K562 (cell line): ENCODE measurements around the gene ANKRD45. TPM values are rescaled to one million over a fixed set of nuclear protein-coding genes. Genes with fewer than 3 reads are reported as not detected.

Source experiments
- ATAC-seq: fragments of 200-7000 bp; cut with Tn5 transposase; 3 replicates; pipeline ENCODE4 v1.9.1; 2020; ENCODE audit warnings: moderate library complexity
- BruUV-seq: library from RNA; stranded (reverse); fragments of 400-500 nt; replicated peaks from 2 replicates; lab custom pipeline; 2021; lab: Mats Ljungman, UMichigan
- CTCF ChIA-PET: fragments of 300-600 bp; formaldehyde crosslinking; extraction: SDS; loops from one replicate; lab custom pipeline; 2021; ENCODE audit warnings: low intra/inter-chr PET ratio; lab: Yijun Ruan, JAX
- POLR2A ChIA-PET: fragments of 300-600, 350-650 bp; sonication (Branson Sonifier 250); formaldehyde crosslinking; extraction: SDS; loops from one replicate; lab custom pipeline; 2021; ENCODE audit warnings: antibody characterized with exemption, inconsistent platforms; lab: Yijun Ruan, JAX
- DNase-seq, 4 experiments: peaks; one replicate each; pipeline versions ENCODE4 v3.0.0 to v3.0.0-alpha.2; 2011 to 2018; ENCODE audit warnings: low spot score in 3 of 4, mixed read lengths in 3 of 4; ENCODE audit errors: extremely low read depth in 1 of 4
- FAIRE-seq: peaks from 2 replicates; lab custom pipeline; 2011; peaks lifted over from hg19 to GRCh38; lab: Jason Lieb, UNC
- H2AFZ ChIP-seq: 2 replicates; pipeline ENCODE4 v1.6.0; 2011; ENCODE audit warnings: low read depth, low read length, control low read depth, inconsistent platforms
- H3K27ac ChIP-seq: fragments of 200-600 bp; 3 replicates; pipeline ENCODE4 v1.8.0; 2011; ENCODE audit warnings: low read depth, mild to moderate bottlenecking, control low read depth, inconsistent platforms, low read length, moderate library complexity, mixed read lengths; ENCODE audit errors: extremely low read depth
- H3K27me3 ChIP-seq, 2 experiments: fragments of 300-600 bp in 1 of 2; 2 replicates in 1 of 2; 3 replicates in 1 of 2; pipeline versions ENCODE4 v1.6.0 to v1.8.0; 2011; ENCODE audit warnings: inconsistent platforms in 2 of 2, low read length in 2 of 2, mild to moderate bottlenecking in 1 of 2, mixed read lengths in 1 of 2, moderate library complexity in 1 of 2; ENCODE audit not compliant: control insufficient read depth in 2 of 2, insufficient read depth in 2 of 2
- H3K36me3 ChIP-seq: fragments of 300-600 bp; 3 replicates; pipeline ENCODE4 v1.8.0; 2011; ENCODE audit warnings: mild to moderate bottlenecking, low read length, inconsistent platforms; ENCODE audit not compliant: control insufficient read depth, insufficient read depth
- H3K4me1 ChIP-seq, 2 experiments: fragments of 200-600 bp in 1 of 2; replicated peaks in 1 of 2; 2 replicates in 1 of 2; 3 replicates in 1 of 2; pipeline versions ENCODE4 v1.5.1 to v1.8.0; 2011; ENCODE audit warnings: inconsistent platforms in 2 of 2, low read length in 2 of 2, mild to moderate bottlenecking in 1 of 2, mixed read lengths in 1 of 2, moderate library complexity in 1 of 2; ENCODE audit not compliant: control insufficient read depth in 2 of 2, insufficient read depth in 2 of 2
- H3K4me2 ChIP-seq: 2 replicates; pipeline ENCODE4 v1.6.1; 2011; ENCODE audit warnings: low read length, control low read depth, inconsistent platforms, mixed read lengths; ENCODE audit not compliant: insufficient read depth
- H3K4me3 ChIP-seq: fragments of 200-600 bp; sonication (generic), shearing (Covaris generic); 2 replicates; pipeline ENCODE4 v1.5.1; 2016; ENCODE audit warnings: control low read depth, inconsistent platforms
- H3K79me2 ChIP-seq: fragments of 200-600 bp; 3 replicates; pipeline ENCODE4 v1.8.0; 2011; ENCODE audit warnings: low read length, inconsistent platforms; ENCODE audit not compliant: control insufficient read depth, insufficient read depth
- H3K9ac ChIP-seq, 2 experiments: 2 replicates each; pipeline versions ENCODE4 v1.6.0 to v1.6.1; 2011; ENCODE audit warnings: low read depth in 2 of 2, low read length in 2 of 2, control low read depth in 1 of 2, inconsistent platforms in 1 of 2, mild to moderate bottlenecking in 1 of 2, mixed read lengths in 1 of 2; ENCODE audit not compliant: insufficient read depth in 1 of 2
- H3K9me1 ChIP-seq: one replicate; pipeline ENCODE4 v1.6.0; 2011; ENCODE audit warnings: inconsistent platforms, mild to moderate bottlenecking, low read length, moderate library complexity; ENCODE audit not compliant: control insufficient read depth, insufficient read depth
- H3K9me3 ChIP-seq: replicated peaks from 2 replicates; pipeline ENCODE4 v1.5.1; 2011; ENCODE audit warnings: low read depth, low read length, inconsistent platforms; ENCODE audit not compliant: control insufficient read depth, insufficient read depth
- H4K20me1 ChIP-seq: replicated peaks from 2 replicates; pipeline ENCODE4 v1.6.1; 2011; ENCODE audit warnings: low read length, inconsistent platforms, mixed read lengths; ENCODE audit not compliant: control insufficient read depth, insufficient read depth
- ATF3 ChIP-seq, 2 experiments: fragments of 450-650 bp in 1 of 2; sonication (generic) in 1 of 2; formaldehyde crosslinking in 1 of 2; IDR thresholded peaks in 1 of 2; conservative IDR thresholded peaks in 1 of 2; 2 replicates each; pipeline versions ENCODE4 v1.6.1 to v1.8.1; 2016 to 2023; ENCODE audit warnings: mild to moderate bottlenecking in 2 of 2, moderate library complexity in 2 of 2, inconsistent platforms in 1 of 2, missing genetic modification reagents in 1 of 2
- ATF4 ChIP-seq: fragments of 450-650 bp; formaldehyde crosslinking; IDR thresholded peaks from 2 replicates; pipeline ENCODE4 v1.4.0; 2022; ENCODE audit warnings: mild to moderate bottlenecking, moderate library complexity
- CBX3 ChIP-seq, 2 experiments: IDR thresholded peaks; 1 replicate in 1 of 2; 2 replicates in 1 of 2; pipeline ENCODE4 v1.6.1; 2012; ENCODE audit warnings: inconsistent platforms in 2 of 2, low read length in 2 of 2, borderline replicate concordance in 1 of 2, control low read depth in 1 of 2
- CEBPB ChIP-seq: fragments of 450-650 bp; IDR thresholded peaks from 2 replicates; pipeline ENCODE4 v1.6.1; 2016; ENCODE audit warnings: missing genetic modification characterization, missing compliant biosample characterization
- CEBPG ChIP-seq, 3 experiments: fragments of 200-800 bp in 1 of 3; sonication (Bioruptor generic) in 1 of 3; sonication (generic) in 1 of 3; formaldehyde crosslinking in 1 of 3; IDR thresholded peaks in 2 of 3; conservative IDR thresholded peaks in 1 of 3; 2 replicates each; pipeline versions ENCODE4 v1.6.1 to v1.8.0; 2016 to 2022; ENCODE audit warnings: missing compliant biosample characterization in 2 of 3, missing genetic modification characterization in 2 of 3, mild to moderate bottlenecking in 1 of 3, missing genetic modification reagents in 1 of 3
- EHMT2 ChIP-seq: fragments of 450-650 bp; IDR thresholded peaks from 2 replicates; pipeline ENCODE4 v1.6.1; 2018; ENCODE audit warnings: antibody characterized with exemption
- FOXA3 ChIP-seq, 2 experiments: fragments of 450-650 bp in 1 of 2; sonication (generic) in 1 of 2; formaldehyde crosslinking; IDR thresholded peaks in 1 of 2; conservative IDR thresholded peaks in 1 of 2; 2 replicates each; pipeline versions ENCODE4 v1.4.0 to v1.8.0; 2020 to 2022; ENCODE audit warnings: mild to moderate bottlenecking in 2 of 2, missing genetic modification reagents in 1 of 2
- NBN ChIP-seq: fragments of 450-650 bp; IDR thresholded peaks from 2 replicates; pipeline ENCODE4 v1.6.1; 2016; ENCODE audit warnings: low read depth, mild to moderate bottlenecking
- PTBP1 ChIP-seq: fragments of 200-400 bp; formaldehyde crosslinking; IDR thresholded peaks from 2 replicates; pipeline ENCODE4 v1.6.1; 2017; ENCODE audit warnings: low read depth, low read length
- RUNX1 ChIP-seq: sonication (generic); IDR thresholded peaks from 2 replicates; pipeline ENCODE4 v1.6.1; 2016; ENCODE audit warnings: antibody characterized with exemption, low read depth
- TRIM24 ChIP-seq, 2 experiments: fragments of 450-650 bp; IDR thresholded peaks; 2 replicates each; pipeline ENCODE4 v1.6.1; 2016
- TRIM28 ChIP-seq: fragments of 450-650 bp; IDR thresholded peaks from 2 replicates; pipeline ENCODE4 v1.6.1; 2017
- ZKSCAN3 ChIP-seq: fragments of 250-450 bp; sonication (Bioruptor Pico); IDR thresholded peaks from 2 replicates; pipeline ENCODE4 v1.4.0; 2020
- ZNF239 ChIP-seq: fragments of 250-450 bp; sonication (Bioruptor Pico); IDR thresholded peaks from 2 replicates; pipeline ENCODE4 v1.4.0; 2020; ENCODE audit warnings: mild to moderate bottlenecking
- ZNF316 ChIP-seq: fragments of 450-650 bp; IDR thresholded peaks from 2 replicates; pipeline ENCODE4 v1.6.1; 2016
- ZNF75A ChIP-seq: fragments of 450-650 bp; formaldehyde crosslinking; IDR thresholded peaks from 2 replicates; pipeline ENCODE4 v1.4.0; 2020; ENCODE audit warnings: mild to moderate bottlenecking
- WGBS: fragments of 100-300 bp; shearing (Covaris generic); methylation state at CpG from one replicate; pipeline ENCODE4 v1.1.6; 2016; ENCODE audit warnings: low coverage, mixed read lengths; ENCODE audit not compliant: insufficient coverage; ENCODE audit errors: missing lambda C conversion rate; 5-methylcytosine and 5-hydroxymethylcytosine counted together
- in situ Hi-C: fragments of 300-500 bp; cut with MboI; formaldehyde crosslinking; loops from 4 replicates; pipeline ENCODE4 v1.15.0; 2018; ENCODE audit warnings: inconsistent platforms, mixed read lengths
- intact Hi-C: fragments of 100-400 bp; cut with micrococcal nuclease; formaldehyde crosslinking; loops from 2 replicates; pipeline ENCODE4 v1.14.2; 2022
- polyA plus RNA-seq, 8 experiments: library from polyadenylated mRNA; depleted of rRNA in 4 of 8; stranded (reverse) in 5 of 8; unstranded in 3 of 8; fragments of >200 nt; fragmentation: Nextera tagmentation in 2 of 8; fragmentation: Illumina TruSeq in 1 of 8; extraction: Ambion mirVana in 2 of 8; extraction: Trizol in 1 of 8; gene quantifications; 2 replicates each; pipeline versions ENCODE4 v1.2.1 to v1.2.3, GENCODE V29; 2011 to 2014; ENCODE audit warnings: inconsistent platforms in 1 of 8, missing spikeins in 1 of 8
- total RNA-seq, 7 experiments: library from RNA; depleted of rRNA in 6 of 7; stranded (reverse); fragments of >200 nt in 6 of 7; fragmentation: Illumina TruSeq in 2 of 7; extraction: Trizol in 2 of 7; gene quantifications; 2 replicates each; pipeline versions ENCODE4 v1.2.1 to v1.2.3, GENCODE V29; 2011 to 2021; ENCODE audit warnings: low replicate concordance in 1 of 7

ANKRD45 gene
- total and polyA plus RNA-seq, 9 of the 15 experiments (the other 6 are each of a cell fraction or from before 2014, with no cell fraction given), result 0.10 to 0.30 (median 0.11) TPM; not detected in 2

GRCh38 chr1:173661763-173662162, 7.9 kb downstream of the ANKRD45 start:
- POLR2A ChIA-PET, result no interaction called here

GRCh38 chr1:173661271-173661670, 8.4 kb downstream of the ANKRD45 start:
- H3K27me3 ChIP-seq, result no peaks in the 10 kb centered on the region
- no peak overlapping the region for H3K9ac ChIP-seq
- CTCF ChIA-PET, result no interaction called here
- POLR2A ChIA-PET, result no interaction called here
- H3K36me3 ChIP-seq, result no peaks in the 10 kb centered on the region
- no peaks in the 10 kb centered on the region for H3K9me1 ChIP-seq
- H3K4me3 ChIP-seq, result no peak overlapping the region
- in situ Hi-C loops (no loop called here), intact Hi-C loops (no loop called here)
- no peak overlapping the region for H3K27ac ChIP-seq
- no TSS peak for BruUV-seq
- 37% methylated on average over 1 of the region's 1 CpG for WGBS
- peak; percentile 49; the same call in 1 of the 3 replicates for ATAC-seq
- H4K20me1 ChIP-seq, result no peaks in the 10 kb centered on the region
- no peaks in the 10 kb centered on the region for H3K79me2 ChIP-seq
- no peak for DNase-seq
- H3K4me2 ChIP-seq, result no peak overlapping the region
- no peaks in the 10 kb centered on the region for H3K4me1 ChIP-seq
- FAIRE-seq, result no peak
- no peaks in the 10 kb centered on the region; the same call in 1 of the 2 replicates for H3K9me3 ChIP-seq
- H2AFZ ChIP-seq, result no peak overlapping the region
- TF ChIP-seq ZNF316 (peak; percentile 41; the same call in 1 of the 2 replicates), CEBPB (tag) (peak; percentile 15; the same call in 1 of the 2 replicates), PTBP1 (no peak), CEBPG (CRISPR knock-in tag; IDR thresholded peaks at IDR 0.05) (peak; percentile 41; the same call in 1 of the 2 replicates), CEBPG (tag; conservative IDR thresholded peaks at IDR 0.05 in 1 of 2, IDR thresholded peaks at IDR 0.05 in 1 of 2) (peak; percentile 77 to 87), ATF3 (IDR thresholded peaks at IDR 0.05) (peak; percentile 74), ATF3 (CRISPR knock-in tag; conservative IDR thresholded peaks at IDR 0.05) (no peak), ZNF75A (CRISPR knock-in tag) (0 out of 2 replicates have a peak, but pooled peaks have one; percentile 72), ZKSCAN3 (no peak), ZNF239 (CRISPR knock-in tag) (no peak), ATF4 (CRISPR knock-in tag) (peak; percentile 69)

More at GRCh38 chr1:173661763-173662162, 7.9 kb downstream of the ANKRD45 start:
- Histone ChIP-seq H3K79me2 (no peaks in the 10 kb centered on the region), H3K27ac (no peak overlapping the region), H3K9me3 (no peaks in the 10 kb centered on the region), H3K4me1 (no peaks in the 10 kb centered on the region), H3K9ac (no peak overlapping the region), H3K4me2 (no peak overlapping the region), H3K36me3 (no peaks in the 10 kb centered on the region), H2AFZ (no peak overlapping the region), H3K27me3 (no peaks in the 10 kb centered on the region), H3K9me1 (no peaks in the 10 kb centered on the region), H3K4me3 (no peak overlapping the region), H4K20me1 (no peaks in the 10 kb centered on the region)
- intact Hi-C loops (no loop called here), in situ Hi-C loops (no loop called here)
- BruUV-seq, result no TSS peak
- 0% methylated on average over 1 of the region's 1 CpG for WGBS
- ATAC-seq (no peak), DNase-seq (no peak), FAIRE-seq (no peak)
- CTCF ChIA-PET, result no interaction called here
- TF ChIP-seq TRIM28, result peak; percentile 84; the same call in 1 of the 2 replicates
- TF ChIP-seq EHMT2, result 0 out of 2 replicates have a peak, but pooled peaks have one; percentile 10
- no peak for TF ChIP-seq FOXA3 (CRISPR knock-in tag; conservative IDR thresholded peaks at IDR 0.05 in 1 of 2, IDR thresholded peaks at IDR 0.05 in 1 of 2)
- TF ChIP-seq TRIM24 (IDR thresholded peaks at IDR 0.05), result peak in 1 of 2 experiments; percentile 68; a peak in 2 of 4 replicates
- 0 out of 2 replicates have a peak, but pooled peaks have one; percentile 36 for TF ChIP-seq NBN
- peak in 1 of 2 experiments; percentile 40; a peak in 1 of 3 replicates for TF ChIP-seq CBX3 (IDR thresholded peaks at IDR 0.05; ENCODE audit: borderline replicate concordance in 1 of 2, low read length in 2 of 2)
- TF ChIP-seq RUNX1, result no peak
